ENCODE data around the gene PRUNE2.

DNA sequence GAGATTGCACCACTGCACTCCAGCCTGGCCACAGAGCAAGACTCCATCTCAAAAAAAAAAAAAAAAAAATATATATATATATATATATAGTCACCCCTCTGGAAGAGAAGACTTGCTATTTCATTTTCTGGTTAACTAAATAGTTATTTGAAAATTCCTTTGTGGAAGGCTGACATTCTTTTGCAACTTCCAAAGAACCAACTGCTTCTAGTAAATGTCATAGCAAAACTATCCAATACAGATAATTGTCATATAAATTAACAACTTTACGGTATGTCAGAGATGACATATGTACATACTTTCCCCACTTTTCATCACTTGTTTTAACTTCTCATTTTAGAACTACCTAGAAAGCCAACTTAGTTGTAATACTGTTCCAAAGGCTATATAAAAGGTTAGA lies 50.9 kb downstream of the PRUNE2 start:
- TF ChIP-seq RAD21 (IDR thresholded peaks at IDR 0.05; ENCODE audit: low read depth) (no peak), TCF7L2 (IDR thresholded peaks at IDR 0.05; ENCODE audit: borderline replicate concordance, extremely low read depth, insufficient read depth, insufficient read length) (no peak), EZH2 (IDR thresholded peaks at IDR 0.05) (no peak), POLR2A (IDR thresholded peaks at IDR 0.05; ENCODE audit: borderline replicate concordance, extremely low read depth, insufficient read depth, insufficient read length) (no peak), POLR2AphosphoS5 (IDR thresholded peaks at IDR 0.05; ENCODE audit: low read depth, low read length) (no peak), ZFX (IDR thresholded peaks at IDR 0.05) (no peak), EZH2phosphoT487 (IDR thresholded peaks at IDR 0.05; ENCODE audit: borderline replicate concordance) (no peak), SIN3A (IDR thresholded peaks at IDR 0.05; ENCODE audit: low read depth) (no peak), ZNF274 (IDR thresholded peaks at IDR 0.05; ENCODE audit: low read depth, low read length) (no peak), EGR1 (IDR thresholded peaks at IDR 0.05; ENCODE audit: low read depth) (no peak)
- TF ChIP-seq, protein P1, sequence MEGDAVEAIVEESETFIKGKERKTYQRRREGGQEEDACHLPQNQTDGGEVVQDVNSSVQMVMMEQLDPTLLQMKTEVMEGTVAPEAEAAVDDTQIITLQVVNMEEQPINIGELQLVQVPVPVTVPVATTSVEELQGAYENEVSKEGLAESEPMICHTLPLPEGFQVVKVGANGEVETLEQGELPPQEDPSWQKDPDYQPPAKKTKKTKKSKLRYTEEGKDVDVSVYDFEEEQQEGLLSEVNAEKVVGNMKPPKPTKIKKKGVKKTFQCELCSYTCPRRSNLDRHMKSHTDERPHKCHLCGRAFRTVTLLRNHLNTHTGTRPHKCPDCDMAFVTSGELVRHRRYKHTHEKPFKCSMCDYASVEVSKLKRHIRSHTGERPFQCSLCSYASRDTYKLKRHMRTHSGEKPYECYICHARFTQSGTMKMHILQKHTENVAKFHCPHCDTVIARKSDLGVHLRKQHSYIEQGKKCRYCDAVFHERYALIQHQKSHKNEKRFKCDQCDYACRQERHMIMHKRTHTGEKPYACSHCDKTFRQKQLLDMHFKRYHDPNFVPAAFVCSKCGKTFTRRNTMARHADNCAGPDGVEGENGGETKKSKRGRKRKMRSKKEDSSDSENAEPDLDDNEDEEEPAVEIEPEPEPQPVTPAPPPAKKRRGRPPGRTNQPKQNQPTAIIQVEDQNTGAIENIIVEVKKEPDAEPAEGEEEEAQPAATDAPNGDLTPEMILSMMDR (IDR thresholded peaks at IDR 0.05 in 2 of 3, conservative IDR thresholded peaks at IDR 0.05 in 1 of 3; ENCODE audit: borderline replicate concordance in 1 of 3, insufficient read depth in 1 of 3, low read depth in 2 of 3, low read length in 2 of 3): no peak
- TF ChIP-seq, protein P2, sequence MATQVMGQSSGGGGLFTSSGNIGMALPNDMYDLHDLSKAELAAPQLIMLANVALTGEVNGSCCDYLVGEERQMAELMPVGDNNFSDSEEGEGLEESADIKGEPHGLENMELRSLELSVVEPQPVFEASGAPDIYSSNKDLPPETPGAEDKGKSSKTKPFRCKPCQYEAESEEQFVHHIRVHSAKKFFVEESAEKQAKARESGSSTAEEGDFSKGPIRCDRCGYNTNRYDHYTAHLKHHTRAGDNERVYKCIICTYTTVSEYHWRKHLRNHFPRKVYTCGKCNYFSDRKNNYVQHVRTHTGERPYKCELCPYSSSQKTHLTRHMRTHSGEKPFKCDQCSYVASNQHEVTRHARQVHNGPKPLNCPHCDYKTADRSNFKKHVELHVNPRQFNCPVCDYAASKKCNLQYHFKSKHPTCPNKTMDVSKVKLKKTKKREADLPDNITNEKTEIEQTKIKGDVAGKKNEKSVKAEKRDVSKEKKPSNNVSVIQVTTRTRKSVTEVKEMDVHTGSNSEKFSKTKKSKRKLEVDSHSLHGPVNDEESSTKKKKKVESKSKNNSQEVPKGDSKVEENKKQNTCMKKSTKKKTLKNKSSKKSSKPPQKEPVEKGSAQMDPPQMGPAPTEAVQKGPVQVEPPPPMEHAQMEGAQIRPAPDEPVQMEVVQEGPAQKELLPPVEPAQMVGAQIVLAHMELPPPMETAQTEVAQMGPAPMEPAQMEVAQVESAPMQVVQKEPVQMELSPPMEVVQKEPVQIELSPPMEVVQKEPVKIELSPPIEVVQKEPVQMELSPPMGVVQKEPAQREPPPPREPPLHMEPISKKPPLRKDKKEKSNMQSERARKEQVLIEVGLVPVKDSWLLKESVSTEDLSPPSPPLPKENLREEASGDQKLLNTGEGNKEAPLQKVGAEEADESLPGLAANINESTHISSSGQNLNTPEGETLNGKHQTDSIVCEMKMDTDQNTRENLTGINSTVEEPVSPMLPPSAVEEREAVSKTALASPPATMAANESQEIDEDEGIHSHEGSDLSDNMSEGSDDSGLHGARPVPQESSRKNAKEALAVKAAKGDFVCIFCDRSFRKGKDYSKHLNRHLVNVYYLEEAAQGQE (IDR thresholded peaks at IDR 0.05; ENCODE audit: low read depth): no peak
- TF ChIP-seq, protein P3, sequence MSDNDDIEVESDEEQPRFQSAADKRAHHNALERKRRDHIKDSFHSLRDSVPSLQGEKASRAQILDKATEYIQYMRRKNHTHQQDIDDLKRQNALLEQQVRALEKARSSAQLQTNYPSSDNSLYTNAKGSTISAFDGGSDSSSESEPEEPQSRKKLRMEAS (IDR thresholded peaks at IDR 0.05): no peak
- TF ChIP-seq, protein P4, sequence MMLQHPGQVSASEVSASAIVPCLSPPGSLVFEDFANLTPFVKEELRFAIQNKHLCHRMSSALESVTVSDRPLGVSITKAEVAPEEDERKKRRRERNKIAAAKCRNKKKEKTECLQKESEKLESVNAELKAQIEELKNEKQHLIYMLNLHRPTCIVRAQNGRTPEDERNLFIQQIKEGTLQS (IDR thresholded peaks at IDR 0.05): no peak

All from HCT116 (cell line).